ENCODE measurements around the gene BBS1.
"Not testable (repeated sequence)": the region's sequence is repeated elsewhere in the genome, so short reads cannot be mapped to it uniquely, and the experiment has no call there.

BBS1 gene

GRCh38 chr11:66510271-66510989, at the start of gene BBS1:
TSS of gene BBS1 (plus strand) at chr11:66510635. CDS start at chr11:66510660, 25 bp downstream.
- peak within 1 kb of the TSS; percentile 98 for H3K4me3 ChIP-seq (replicated peaks; ENCODE audit: low read depth, low read length)
- peak; percentile 81 for DNase-seq (ENCODE audit: low read depth)

GRCh38 chr11:66462010-66462409, 48.4 kb upstream of the BBS1 start:
- no peak overlapping the region for H3K4me3 ChIP-seq (replicated peaks; ENCODE audit: low read depth, low read length)
- no peak for TF ChIP-seq CTCF (IDR thresholded peaks at IDR 0.05; ENCODE audit: low read length, missing control alignments)
- no peak for DNase-seq (ENCODE audit: low read depth)

More at GRCh38 chr11:66510271-66510989, at the start of gene BBS1:
- TF ChIP-seq CTCF (IDR thresholded peaks at IDR 0.05; ENCODE audit: low read length, missing control alignments): no peak

GRCh38 chr11:66462911-66463310, 47.5 kb upstream of the BBS1 start:
- H3K4me3 ChIP-seq (replicated peaks; ENCODE audit: low read depth, low read length): no peak overlapping the region
- TF ChIP-seq CTCF (IDR thresholded peaks at IDR 0.05; ENCODE audit: low read length, missing control alignments): no peak
- no peak for DNase-seq (ENCODE audit: low read depth)

GRCh38 chr11:66464116-66464515, 46.3 kb upstream of the BBS1 start:
- DNase-seq (ENCODE audit: low read depth); H3K4me3 ChIP-seq (replicated peaks; ENCODE audit: low read depth, low read length): not testable (repeated sequence)

- no peak overlapping the region for H3K4me3 ChIP-seq (replicated peaks; ENCODE audit: low read depth, low read length)
- TF ChIP-seq CTCF (IDR thresholded peaks at IDR 0.05; ENCODE audit: low read length, missing control alignments): no peak
- DNase-seq (ENCODE audit: low read depth): no peak
Measured at GRCh38 chr11:66464916-66465315, 45.5 kb upstream of the BBS1 start.

GRCh38 chr11:66465373-66466224, 44.8 kb upstream of the BBS1 start:
- H3K4me3 ChIP-seq (replicated peaks; ENCODE audit: low read depth, low read length): peak overlapping the region; percentile 64
- TF ChIP-seq CTCF (IDR thresholded peaks at IDR 0.05; ENCODE audit: low read length, missing control alignments): no peak
- no peak for DNase-seq (ENCODE audit: low read depth)

- DNase-seq (ENCODE audit: low read depth): peak; percentile 92
- H3K4me3 ChIP-seq (replicated peaks; ENCODE audit: low read depth, low read length): peak within 1 kb of the TSS; percentile 64
- TF ChIP-seq CTCF (IDR thresholded peaks at IDR 0.05; ENCODE audit: low read length, missing control alignments): no peak
Measured at GRCh38 chr11:66466225-66467033, 44.0 kb upstream of the BBS1 start, which contains the start of gene PELI3. TSS of gene PELI3 (plus strand) at chr11:66466905. CDS start at chr11:66468129, 1,224 bp downstream.
